ENCODE results near the gene ENDOU.

- TF ChIP-seq, protein P1, sequence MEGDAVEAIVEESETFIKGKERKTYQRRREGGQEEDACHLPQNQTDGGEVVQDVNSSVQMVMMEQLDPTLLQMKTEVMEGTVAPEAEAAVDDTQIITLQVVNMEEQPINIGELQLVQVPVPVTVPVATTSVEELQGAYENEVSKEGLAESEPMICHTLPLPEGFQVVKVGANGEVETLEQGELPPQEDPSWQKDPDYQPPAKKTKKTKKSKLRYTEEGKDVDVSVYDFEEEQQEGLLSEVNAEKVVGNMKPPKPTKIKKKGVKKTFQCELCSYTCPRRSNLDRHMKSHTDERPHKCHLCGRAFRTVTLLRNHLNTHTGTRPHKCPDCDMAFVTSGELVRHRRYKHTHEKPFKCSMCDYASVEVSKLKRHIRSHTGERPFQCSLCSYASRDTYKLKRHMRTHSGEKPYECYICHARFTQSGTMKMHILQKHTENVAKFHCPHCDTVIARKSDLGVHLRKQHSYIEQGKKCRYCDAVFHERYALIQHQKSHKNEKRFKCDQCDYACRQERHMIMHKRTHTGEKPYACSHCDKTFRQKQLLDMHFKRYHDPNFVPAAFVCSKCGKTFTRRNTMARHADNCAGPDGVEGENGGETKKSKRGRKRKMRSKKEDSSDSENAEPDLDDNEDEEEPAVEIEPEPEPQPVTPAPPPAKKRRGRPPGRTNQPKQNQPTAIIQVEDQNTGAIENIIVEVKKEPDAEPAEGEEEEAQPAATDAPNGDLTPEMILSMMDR (conservative IDR thresholded peaks at IDR 0.05; ENCODE audit: low read depth, low read length) = peak; percentile 94
- no peak for TF ChIP-seq EZH2phosphoT487 (IDR thresholded peaks at IDR 0.05; ENCODE audit: borderline replicate concordance, low read length)
Measured at GRCh38 chr12:47742253-47742825, 17.0 kb upstream of the ENDOU start.

All from PC-3 (cell line).